ENCODE results near the gene DNAJC6. TPM values are rescaled to one million over a fixed set of nuclear protein-coding genes. Genes with fewer than 3 reads are reported as not detected.

DNAJC6 gene
- total RNA-seq, 1 donor, result 0.72 TPM

- no peak overlapping the region for H3K4me3 ChIP-seq (ENCODE audit: low read depth, low read length)
- no peak for TF ChIP-seq CTCF (IDR thresholded peaks at IDR 0.05; ENCODE audit: insufficient read depth, low read length)
- DNase-seq (ENCODE audit: low read depth), result no peak
Observed at GRCh38 chr1:65409314-65409713, 100.0 kb downstream of the DNAJC6 start.

GRCh38 chr1:65409816-65410326 is 100.5 kb downstream of the DNAJC6 start:
- TF ChIP-seq CTCF (IDR thresholded peaks at IDR 0.05; ENCODE audit: insufficient read depth, low read length), result no peak
- no peak overlapping the region for H3K4me3 ChIP-seq (ENCODE audit: low read depth, low read length)
- no peak for DNase-seq (ENCODE audit: low read depth)

DNA sequence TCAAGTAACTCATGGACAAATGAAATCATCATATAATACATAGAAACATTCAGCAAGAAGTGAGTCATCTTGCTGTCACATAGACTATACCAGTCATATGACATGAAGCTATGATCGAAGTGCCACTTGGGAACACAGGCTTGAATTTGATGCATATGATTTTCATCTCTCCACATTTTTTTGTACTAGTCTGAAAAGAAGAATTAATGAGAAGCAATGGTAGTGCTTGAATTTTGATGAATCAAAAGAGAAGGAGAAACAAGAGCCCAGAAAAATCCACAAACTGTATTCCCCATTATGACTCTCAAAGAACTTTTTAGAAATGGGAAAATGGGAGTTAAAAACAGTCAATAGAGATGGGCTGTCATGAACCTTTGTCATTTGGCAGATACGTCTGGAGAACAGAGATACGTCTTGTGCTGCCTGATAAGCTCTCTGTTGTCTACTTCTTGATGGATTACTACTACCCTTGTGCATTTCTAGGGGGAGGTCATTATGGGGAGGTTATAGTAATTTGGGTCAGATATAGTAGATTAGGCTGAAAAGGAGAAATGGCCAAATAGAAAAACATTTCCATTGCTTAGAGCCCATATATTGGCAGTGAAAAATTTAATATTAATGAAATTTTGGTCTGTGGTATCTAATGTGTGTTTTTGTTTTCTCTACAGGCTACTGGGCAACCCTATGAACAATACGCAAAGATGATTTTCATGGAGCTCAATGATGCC is 103.1 kb downstream of the DNAJC6 start:
- H3K4me3 ChIP-seq (ENCODE audit: low read depth, low read length), result no peak overlapping the region
- no peak for TF ChIP-seq CTCF (IDR thresholded peaks at IDR 0.05; ENCODE audit: insufficient read depth, low read length)
- DNase-seq (ENCODE audit: low read depth), result no peak

GRCh38 chr1:65412984-65413375 is 103.6 kb downstream of the DNAJC6 start:
- no peak for DNase-seq (ENCODE audit: low read depth)
- no peak for TF ChIP-seq CTCF (IDR thresholded peaks at IDR 0.05; ENCODE audit: insufficient read depth, low read length)
- H3K4me3 ChIP-seq (ENCODE audit: low read depth, low read length), result no peak overlapping the region

DNA sequence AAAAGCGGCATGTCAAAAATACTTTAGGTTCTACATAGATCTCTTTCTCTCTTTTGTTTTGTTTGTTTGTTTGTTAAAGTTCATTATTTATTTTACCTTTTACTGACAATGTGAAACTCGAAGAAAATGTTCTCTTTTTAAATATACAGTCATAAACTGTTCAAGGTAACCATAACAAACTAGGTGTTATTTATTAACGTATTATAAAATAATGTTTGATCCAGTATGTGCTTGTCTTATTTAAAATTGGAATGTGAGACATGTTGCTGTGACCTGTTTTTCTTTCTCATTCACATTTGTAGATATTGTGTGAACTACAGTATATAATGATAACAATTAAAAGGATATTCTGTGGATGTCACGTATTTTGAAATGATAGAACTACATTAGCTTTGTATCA is 105.2 kb downstream of the DNAJC6 start:
- no peak for TF ChIP-seq CTCF (IDR thresholded peaks at IDR 0.05; ENCODE audit: insufficient read depth, low read length)
- H3K4me3 ChIP-seq (ENCODE audit: low read depth, low read length), result no peak overlapping the region
- no peak for DNase-seq (ENCODE audit: low read depth)

DNA sequence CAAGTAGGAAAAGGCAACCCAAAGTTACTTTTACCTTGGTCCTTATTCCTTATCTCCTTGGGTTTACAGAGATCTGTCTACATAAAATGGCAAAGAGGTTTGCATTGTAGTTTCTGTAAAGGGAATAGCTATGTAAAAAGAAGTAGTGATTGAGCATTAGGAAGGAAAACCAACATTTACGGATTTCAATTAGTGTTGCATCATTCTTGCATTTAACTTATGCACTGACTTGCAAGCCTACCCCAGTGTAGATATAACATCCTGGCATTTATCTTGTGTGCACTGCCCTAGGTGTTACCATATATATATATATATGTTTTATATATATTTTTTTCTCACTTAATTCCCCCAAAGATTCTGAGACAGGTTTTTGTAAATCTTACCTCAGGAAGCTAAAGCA is 107.4 kb downstream of the DNAJC6 start:
- no peak overlapping the region for H3K4me3 ChIP-seq (ENCODE audit: low read depth, low read length)
- DNase-seq (ENCODE audit: low read depth), result no peak
- no peak for TF ChIP-seq CTCF (IDR thresholded peaks at IDR 0.05; ENCODE audit: insufficient read depth, low read length)

DNA sequence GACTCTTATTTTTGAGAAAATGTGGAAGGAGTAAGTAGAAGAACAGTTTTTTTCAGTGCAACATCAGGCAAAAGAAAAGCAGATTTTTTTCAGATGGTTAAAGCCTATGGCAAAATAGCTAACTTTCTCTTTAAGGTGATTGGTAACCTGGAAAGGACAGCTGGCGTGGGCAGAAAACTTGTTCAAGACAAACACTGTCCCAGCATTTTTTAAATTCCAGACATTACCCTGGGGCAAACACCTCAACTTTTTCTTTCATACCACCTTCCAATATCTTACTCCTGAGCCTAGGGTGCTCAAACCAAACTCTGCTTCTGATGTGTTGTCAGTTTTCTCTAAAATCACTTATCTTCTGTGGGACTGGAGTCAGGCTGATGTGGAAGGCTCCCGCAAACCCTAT is 108.4 kb downstream of the DNAJC6 start:
- TF ChIP-seq CTCF (IDR thresholded peaks at IDR 0.05; ENCODE audit: insufficient read depth, low read length), result no peak
- no peak overlapping the region for H3K4me3 ChIP-seq (ENCODE audit: low read depth, low read length)
- DNase-seq (ENCODE audit: low read depth), result no peak

Measured in fibroblast of the aortic adventitia (primary cell).